ENCODE results near the gene NEDD4L. TPM values are rescaled to one million over a fixed set of nuclear protein-coding genes. Genes with fewer than 3 reads are reported as not detected.
A peak's percentile ranks its signal among the peaks of the same experiment; 100 is the strongest.

NEDD4L gene
- total RNA-seq, 1 experiment from 2014 or later = 83.9 TPM

- peak; percentile 42 for DNase-seq (ENCODE audit: low read depth)
Measured at GRCh38 chr18:58051765-58052460, 7.9 kb downstream of the NEDD4L start.

GRCh38 chr18:58052960-58053359 lies 8.9 kb downstream of the NEDD4L start:
- DNase-seq (ENCODE audit: low read depth) = no peak

GRCh38 chr18:58054041-58054781 lies 10.2 kb downstream of the NEDD4L start:
- DNase-seq (ENCODE audit: low read depth) = peak; percentile 57

GRCh38 chr18:58055890-58056558 lies 12.0 kb downstream of the NEDD4L start:
- no peak for DNase-seq (ENCODE audit: low read depth)

- DNase-seq (ENCODE audit: low read depth) = no peak
Measured at GRCh38 chr18:58056852-58057251, 12.8 kb downstream of the NEDD4L start.

GRCh38 chr18:58057291-58057965 lies 13.4 kb downstream of the NEDD4L start:
- DNase-seq (ENCODE audit: low read depth) = no peak

GRCh38 chr18:58058720-58059119 lies 14.7 kb downstream of the NEDD4L start:
- DNase-seq (ENCODE audit: low read depth) = peak; percentile 46

- no peak for DNase-seq (ENCODE audit: low read depth)
Measured at GRCh38 chr18:58060254-58060653, 16.2 kb downstream of the NEDD4L start.

- DNase-seq (ENCODE audit: low read depth) = no peak
Measured at GRCh38 chr18:58061349-58061748, 17.3 kb downstream of the NEDD4L start.

GRCh38 chr18:58064406-58064998 lies 20.5 kb downstream of the NEDD4L start:
- DNase-seq (ENCODE audit: low read depth) = peak; percentile 65

GRCh38 chr18:58065956-58066355 lies 21.9 kb downstream of the NEDD4L start:
- DNase-seq (ENCODE audit: low read depth) = no peak

GRCh38 chr18:58067601-58068000 lies 23.6 kb downstream of the NEDD4L start:
- no peak for DNase-seq (ENCODE audit: low read depth)

GRCh38 chr18:58069099-58069498 lies 25.1 kb downstream of the NEDD4L start:
- DNase-seq (ENCODE audit: low read depth) = no peak

- no peak for DNase-seq (ENCODE audit: low read depth)
Measured at GRCh38 chr18:58069721-58070292, 25.8 kb downstream of the NEDD4L start.

- peak; percentile 18 for DNase-seq (ENCODE audit: low read depth)
Measured at GRCh38 chr18:58076052-58076451, 32.0 kb downstream of the NEDD4L start.

- DNase-seq (ENCODE audit: low read depth) = no peak
Measured at GRCh38 chr18:58077329-58077728, 33.3 kb downstream of the NEDD4L start.

- DNase-seq (ENCODE audit: low read depth) = no peak
Measured at GRCh38 chr18:58078889-58079573, 35.0 kb downstream of the NEDD4L start.

GRCh38 chr18:58080451-58080850 lies 36.4 kb downstream of the NEDD4L start:
- DNase-seq (ENCODE audit: low read depth) = no peak

- peak; percentile 84 for DNase-seq (ENCODE audit: low read depth)
Measured at GRCh38 chr18:58087928-58088690, 44.1 kb downstream of the NEDD4L start.

GRCh38 chr18:58088691-58089065 lies 44.7 kb downstream of the NEDD4L start:
- DNase-seq (ENCODE audit: low read depth) = no peak

All from HT1080 (cell line).